Tibial nerve (tissue), 3 donors: ENCODE results near the gene RAB14.

Source experiments
- POLR2A ChIP-seq, 2 donors: fragments of 450-650 bp; IDR thresholded peaks; one replicate each; pipeline ENCODE4 v1.6.1; 2017; ENCODE audit warnings: antibody characterized with exemption in 2 of 2, mild to moderate bottlenecking in 2 of 2, moderate library complexity in 2 of 2
- TF ChIP-seq, protein P1 (sequence below), 5 experiments: fragments of 200-600 bp in 3 of 5; fragments of 450-650 bp in 2 of 5; sonication (generic) in 3 of 5; IDR thresholded peaks; one replicate each; pipeline ENCODE4 v1.5.1; 2016 to 2019; ENCODE audit warnings: antibody characterized with exemption in 5 of 5, mild to moderate bottlenecking in 3 of 5, moderate library complexity in 2 of 5

DNA sequence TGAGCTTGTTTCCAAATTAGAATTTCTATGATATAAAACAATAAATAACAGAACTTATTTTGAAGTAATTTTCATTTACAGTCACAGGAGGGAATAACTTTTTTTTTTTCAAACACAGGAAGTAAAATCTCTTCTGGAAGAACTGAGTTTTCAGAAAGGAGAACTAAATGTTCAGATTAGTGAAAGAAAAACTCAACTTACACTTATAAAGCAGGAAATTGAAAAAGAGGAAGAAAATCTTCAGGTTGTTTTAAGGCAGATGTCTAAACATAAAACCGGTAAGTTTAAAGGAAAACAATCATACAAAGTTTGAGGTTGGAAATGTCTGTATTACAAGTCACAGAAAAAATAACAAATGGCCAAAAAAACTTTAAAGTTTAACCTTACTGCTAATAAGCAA lies 41.6 kb downstream of the RAB14 start:
- TF ChIP-seq, protein P1, sequence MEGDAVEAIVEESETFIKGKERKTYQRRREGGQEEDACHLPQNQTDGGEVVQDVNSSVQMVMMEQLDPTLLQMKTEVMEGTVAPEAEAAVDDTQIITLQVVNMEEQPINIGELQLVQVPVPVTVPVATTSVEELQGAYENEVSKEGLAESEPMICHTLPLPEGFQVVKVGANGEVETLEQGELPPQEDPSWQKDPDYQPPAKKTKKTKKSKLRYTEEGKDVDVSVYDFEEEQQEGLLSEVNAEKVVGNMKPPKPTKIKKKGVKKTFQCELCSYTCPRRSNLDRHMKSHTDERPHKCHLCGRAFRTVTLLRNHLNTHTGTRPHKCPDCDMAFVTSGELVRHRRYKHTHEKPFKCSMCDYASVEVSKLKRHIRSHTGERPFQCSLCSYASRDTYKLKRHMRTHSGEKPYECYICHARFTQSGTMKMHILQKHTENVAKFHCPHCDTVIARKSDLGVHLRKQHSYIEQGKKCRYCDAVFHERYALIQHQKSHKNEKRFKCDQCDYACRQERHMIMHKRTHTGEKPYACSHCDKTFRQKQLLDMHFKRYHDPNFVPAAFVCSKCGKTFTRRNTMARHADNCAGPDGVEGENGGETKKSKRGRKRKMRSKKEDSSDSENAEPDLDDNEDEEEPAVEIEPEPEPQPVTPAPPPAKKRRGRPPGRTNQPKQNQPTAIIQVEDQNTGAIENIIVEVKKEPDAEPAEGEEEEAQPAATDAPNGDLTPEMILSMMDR (IDR thresholded peaks at IDR 0.05): no peak
- TF ChIP-seq POLR2A (IDR thresholded peaks at IDR 0.05): no peak
